HG03558 (cell line): ENCODE measurements around the gene INTS3.
A peak's percentile ranks its signal among the peaks of the same experiment; 100 is the strongest.
"Not testable (repeated sequence)": the region's sequence is repeated elsewhere in the genome, so short reads cannot be mapped to it uniquely, and the experiment has no call there.

Source experiments
- ATAC-seq: cut with Tn5 transposase; IDR thresholded peaks from one replicate; pipeline ENCODE4 v1.9.1; 2021; ENCODE audit warnings: moderate number of reproducible peaks; ENCODE audit not compliant: unreplicated experiment; ENCODE audit errors: extremely low read depth

INTS3 gene

GRCh38 chr1:153698923-153699714 lies 28.7 kb upstream of the INTS3 start:
- no peak for ATAC-seq

GRCh38 chr1:153699768-153700167 lies 28.1 kb upstream of the INTS3 start:
- ATAC-seq, result no peak

GRCh38 chr1:153705484-153705883 lies 22.4 kb upstream of the INTS3 start:
- no peak for ATAC-seq

GRCh38 chr1:153711026-153711425 lies 16.8 kb upstream of the INTS3 start:
- no peak for ATAC-seq

GRCh38 chr1:153716211-153716610 lies 11.6 kb upstream of the INTS3 start:
- not testable (repeated sequence) for ATAC-seq

- no peak for ATAC-seq
These were observed 10.5 kb upstream of the INTS3 start for GRCh38 chr1:153717330-153717729.

GRCh38 chr1:153723687-153724086 lies 4.2 kb upstream of the INTS3 start:
- ATAC-seq, result no peak

- ATAC-seq, result not testable (repeated sequence)
These were observed 3.2 kb upstream of the INTS3 start for GRCh38 chr1:153724634-153725033.

- no peak for ATAC-seq
These were observed 636 bp downstream of the INTS3 start for GRCh38 chr1:153728305-153729066.

GRCh38 chr1:153730468-153730988 lies 2.7 kb downstream of the INTS3 start:
- no peak for ATAC-seq

- ATAC-seq, result no peak
These were observed 6.1 kb downstream of the INTS3 start for GRCh38 chr1:153733970-153734369.

- no peak for ATAC-seq
These were observed 6.7 kb downstream of the INTS3 start for GRCh38 chr1:153734396-153735089.

GRCh38 chr1:153735090-153735420 lies 7.2 kb downstream of the INTS3 start:
- ATAC-seq, result no peak

- no peak for ATAC-seq
These were observed 14.1 kb downstream of the INTS3 start for GRCh38 chr1:153741986-153742385.

GRCh38 chr1:153742411-153743142 lies 14.7 kb downstream of the INTS3 start:
- ATAC-seq, result peak; percentile 39

- ATAC-seq, result no peak
These were observed 17.6 kb downstream of the INTS3 start for GRCh38 chr1:153745417-153745816.

- ATAC-seq, result no peak
These were observed 18.3 kb downstream of the INTS3 start for GRCh38 chr1:153746174-153746573.

GRCh38 chr1:153748903-153749302 lies 21.1 kb downstream of the INTS3 start:
- ATAC-seq, result no peak

- ATAC-seq, result peak; percentile 65
These were observed 21.7 kb downstream of the INTS3 start for GRCh38 chr1:153749408-153750005.
